Measurements from ENCODE around the gene MCFD2.

- no peak for TF ChIP-seq CTCF (IDR thresholded peaks at IDR 0.05)
- no peak for TF ChIP-seq POLR2A (IDR thresholded peaks at IDR 0.05)
Measured at GRCh38 chr2:46874236-46874929, 41.2 kb downstream of the MCFD2 start.

All from heart left ventricle (tissue), 13 donors.